GM21390 (cell line): ENCODE results near the gene TRAF3IP1.
"Not testable (repeated sequence)": the region's sequence is repeated elsewhere in the genome, so short reads cannot be mapped to it uniquely, and the experiment has no call there.

ENCODE experiments used
- ATAC-seq: cut with Tn5 transposase; IDR thresholded peaks from one replicate; pipeline ENCODE4 v1.9.1; 2021; ENCODE audit not compliant: unreplicated experiment

The TRAF3IP1 gene

DNA sequence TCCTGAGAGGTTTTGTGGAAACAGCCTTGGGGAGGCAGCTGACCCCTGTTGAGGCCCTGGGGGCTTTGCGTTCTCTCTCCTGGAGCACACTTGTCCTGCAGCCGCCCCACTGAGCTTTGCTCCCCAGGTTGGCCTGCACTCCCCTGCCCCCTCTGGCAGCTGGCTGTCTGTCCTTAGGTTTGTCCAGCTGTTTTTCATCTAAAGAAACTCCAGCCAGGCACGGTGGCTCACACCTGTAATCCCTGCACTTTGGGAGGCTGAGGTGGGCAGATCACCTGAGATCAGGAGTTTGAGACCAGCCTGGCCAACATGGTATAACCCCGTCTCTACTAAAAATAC lies 84.9 kb downstream of the TRAF3IP1 start:
- ATAC-seq: not testable (repeated sequence)

DNA sequence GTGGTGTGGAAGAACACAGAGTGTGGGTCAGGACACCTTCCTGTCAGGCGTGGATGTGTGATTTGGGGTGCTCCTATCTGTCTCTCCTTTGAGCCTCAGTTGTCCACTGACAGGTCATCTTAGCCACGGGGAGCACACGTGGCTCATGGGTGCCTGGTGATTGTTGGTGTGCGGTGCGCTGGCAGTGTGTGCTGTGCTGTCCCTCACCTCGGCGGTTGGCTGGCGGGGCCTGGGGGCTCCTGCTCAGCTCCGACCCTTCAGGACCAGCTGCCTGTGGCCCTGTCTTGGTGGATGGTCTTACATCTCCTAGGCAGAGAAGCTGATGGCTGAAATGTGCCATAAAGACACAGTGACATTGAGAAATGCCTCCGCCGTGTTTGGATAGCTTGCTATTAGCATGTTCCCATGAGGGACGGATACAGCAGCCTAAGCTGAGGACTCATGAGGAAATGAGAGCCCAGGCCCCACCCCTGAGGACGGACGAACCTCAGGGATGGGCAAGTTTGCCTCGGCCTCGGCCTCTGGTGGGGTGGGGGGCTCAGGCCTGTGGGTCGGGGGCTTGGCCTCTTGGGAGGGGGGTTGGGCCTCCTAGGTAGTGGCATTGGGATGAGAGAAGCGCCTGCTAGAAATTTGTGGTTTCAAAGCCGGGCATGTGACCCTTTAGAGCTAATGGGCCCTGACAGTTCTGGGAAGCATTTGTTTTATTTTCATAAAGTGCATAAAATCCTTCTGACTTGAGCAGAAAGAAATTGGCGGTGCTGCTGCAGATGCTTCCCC lies 86.1 kb downstream of the TRAF3IP1 start:
- ATAC-seq: no peak

DNA sequence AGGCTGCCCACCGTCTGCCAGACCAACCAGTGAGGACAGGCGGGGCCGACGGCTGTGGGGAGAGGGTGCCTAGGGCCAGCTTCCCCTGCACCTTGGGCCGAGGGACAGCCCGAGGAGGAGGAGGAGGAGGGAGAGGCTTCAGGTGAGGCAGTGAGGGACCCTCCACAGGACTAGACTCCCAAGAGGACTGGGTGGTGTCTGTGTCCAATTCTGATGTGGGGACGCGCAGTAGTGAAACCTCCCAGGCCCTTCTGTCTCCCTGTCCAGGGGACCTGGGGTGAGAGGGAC lies 86.6 kb downstream of the TRAF3IP1 start:
- ATAC-seq: no peak

DNA sequence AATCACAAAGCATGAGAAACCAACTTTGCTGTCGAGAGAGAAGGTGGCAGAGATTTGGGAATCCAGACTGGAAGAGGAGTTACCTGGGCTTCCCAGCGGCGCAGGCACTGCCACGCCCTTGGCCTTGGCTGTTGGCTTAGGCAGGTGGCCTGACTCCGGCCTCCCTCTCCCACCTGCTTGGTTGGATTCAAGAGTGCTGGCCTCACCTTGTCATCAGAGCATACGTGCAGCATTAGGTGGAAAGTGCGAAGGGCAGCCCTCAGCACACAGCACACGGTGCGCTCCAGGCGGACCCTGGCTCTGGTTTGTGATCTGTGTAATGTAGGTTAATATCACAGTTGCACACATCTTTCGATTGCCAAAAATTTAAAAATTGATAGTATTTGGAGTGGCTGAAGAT lies 87.2 kb downstream of the TRAF3IP1 start:
- ATAC-seq: no peak

DNA sequence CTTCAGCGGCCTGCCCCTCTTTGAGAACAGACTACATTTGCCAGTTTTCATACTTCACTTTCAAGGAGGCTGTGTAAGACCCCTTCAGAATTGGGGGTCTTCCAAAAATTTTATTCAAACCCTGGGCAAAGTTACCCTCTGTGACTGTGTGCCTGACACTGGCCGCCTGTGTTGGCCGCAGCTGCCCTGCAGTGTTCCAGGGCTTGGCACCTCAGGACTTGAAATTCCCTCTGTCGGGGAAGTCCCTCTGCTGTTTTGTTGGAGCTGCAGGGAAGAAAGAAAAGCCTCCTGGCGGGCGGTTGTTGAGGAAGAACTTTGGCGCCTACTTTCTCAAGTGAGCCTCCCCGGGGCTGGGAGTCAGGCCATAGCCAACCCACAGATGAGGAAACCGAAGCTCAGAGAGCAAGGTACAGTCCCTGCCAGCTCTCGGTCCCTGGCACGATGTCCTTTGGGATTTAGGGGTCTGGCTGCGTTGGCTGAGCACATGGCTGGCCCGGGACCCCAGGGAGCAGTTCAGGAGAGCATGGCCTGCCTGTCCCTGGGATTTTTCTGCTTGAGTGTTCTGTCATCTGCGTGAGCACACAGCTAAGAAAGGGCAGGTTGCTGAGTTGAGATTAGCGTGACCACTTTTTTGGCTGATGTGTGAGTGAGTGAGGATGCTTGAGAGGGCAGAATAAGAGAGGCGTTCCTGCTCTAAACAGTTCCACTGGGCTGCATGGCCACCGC lies 88.5 kb downstream of the TRAF3IP1 start:
- no peak for ATAC-seq

DNA sequence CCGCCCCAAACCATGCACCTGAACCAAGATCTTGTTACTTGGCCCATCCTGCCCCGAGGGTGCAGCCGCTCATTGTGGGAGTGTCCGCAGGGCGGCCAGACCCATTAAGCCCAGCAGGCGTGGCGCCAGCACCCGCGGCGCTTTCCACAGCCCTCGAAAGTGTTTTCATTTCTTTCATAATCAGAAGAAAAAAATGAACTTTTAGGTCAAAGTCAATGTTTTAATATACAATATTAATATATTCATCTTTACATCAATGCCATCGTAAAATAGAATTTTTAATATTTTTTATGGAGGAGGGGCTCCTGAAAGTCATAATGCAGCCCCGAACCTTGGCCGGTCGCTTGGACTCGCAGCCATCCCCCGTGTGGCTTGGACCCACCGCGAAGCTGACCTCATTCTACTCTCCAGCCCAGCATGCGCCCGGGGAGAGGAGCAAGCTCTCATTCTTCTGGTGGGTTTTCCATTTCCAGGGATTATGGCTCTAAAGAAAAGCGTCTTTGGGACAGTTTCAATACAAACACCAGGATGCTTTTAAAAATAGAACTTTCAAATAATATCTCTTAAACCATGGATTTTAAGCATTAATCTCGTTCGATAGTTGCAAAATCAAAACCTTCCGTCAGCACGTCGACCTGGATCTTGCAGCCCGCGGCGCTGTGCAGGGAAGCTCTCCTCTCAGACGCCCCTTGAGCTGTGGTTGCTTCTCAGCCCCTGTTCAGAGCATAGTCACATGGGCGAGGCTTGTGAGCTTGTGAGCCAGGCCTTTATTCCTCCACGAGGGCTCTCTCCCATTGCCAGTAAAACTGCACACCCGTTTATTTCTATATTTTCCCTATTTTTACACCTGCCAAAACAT lies 89.3 kb downstream of the TRAF3IP1 start:
- ATAC-seq: no peak

DNA sequence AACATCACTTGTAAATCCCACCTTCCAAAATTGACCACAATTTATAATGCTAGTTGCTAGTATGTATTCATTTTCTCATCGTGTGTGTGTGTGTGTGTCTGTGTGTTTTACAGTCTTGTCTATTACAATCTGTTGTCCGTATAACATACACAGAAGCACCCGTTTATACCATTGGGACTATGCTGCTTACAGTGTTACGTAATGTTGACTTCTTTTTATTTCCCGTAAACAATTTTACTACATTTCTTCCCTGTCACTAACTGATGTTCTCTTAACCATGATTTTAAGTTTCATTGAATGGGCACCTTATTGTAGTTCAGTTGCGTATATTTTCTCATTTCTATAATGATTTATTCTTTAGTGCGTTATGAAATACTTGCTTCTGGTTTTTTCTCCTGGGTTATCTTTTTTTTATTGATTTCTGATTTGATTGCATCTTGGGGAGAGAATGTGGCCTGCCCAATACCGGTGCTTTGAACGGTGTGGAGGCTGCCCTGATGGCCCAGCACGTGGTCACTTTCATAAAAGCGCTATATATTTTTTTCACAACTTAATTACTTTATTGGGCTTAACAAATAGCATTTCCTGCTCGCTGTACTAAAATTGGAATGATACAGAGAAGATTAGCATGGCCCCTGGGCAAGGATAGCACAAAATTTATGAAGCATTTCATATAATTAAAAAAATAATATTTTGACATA lies 91.9 kb downstream of the TRAF3IP1 start:
- ATAC-seq: no peak

DNA sequence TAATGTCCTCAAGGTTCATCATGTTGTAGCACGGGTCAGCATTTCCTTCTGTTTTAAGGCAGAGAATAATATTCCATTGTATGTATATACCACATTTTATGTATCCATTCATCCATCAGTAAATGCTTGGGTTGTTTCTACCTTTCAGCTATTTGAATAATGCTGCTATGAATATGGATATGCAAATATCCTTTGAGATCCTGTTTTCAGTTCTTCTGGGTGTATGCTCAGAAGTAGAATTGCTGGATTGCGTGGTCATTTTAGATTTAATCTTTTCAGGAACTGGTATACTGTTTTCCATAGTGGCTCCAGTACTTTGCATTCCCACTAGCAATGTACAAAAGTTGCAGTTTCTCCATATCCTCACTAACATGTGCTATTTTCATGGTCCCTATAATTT lies 93.0 kb downstream of the TRAF3IP1 start:
- ATAC-seq: no peak

DNA sequence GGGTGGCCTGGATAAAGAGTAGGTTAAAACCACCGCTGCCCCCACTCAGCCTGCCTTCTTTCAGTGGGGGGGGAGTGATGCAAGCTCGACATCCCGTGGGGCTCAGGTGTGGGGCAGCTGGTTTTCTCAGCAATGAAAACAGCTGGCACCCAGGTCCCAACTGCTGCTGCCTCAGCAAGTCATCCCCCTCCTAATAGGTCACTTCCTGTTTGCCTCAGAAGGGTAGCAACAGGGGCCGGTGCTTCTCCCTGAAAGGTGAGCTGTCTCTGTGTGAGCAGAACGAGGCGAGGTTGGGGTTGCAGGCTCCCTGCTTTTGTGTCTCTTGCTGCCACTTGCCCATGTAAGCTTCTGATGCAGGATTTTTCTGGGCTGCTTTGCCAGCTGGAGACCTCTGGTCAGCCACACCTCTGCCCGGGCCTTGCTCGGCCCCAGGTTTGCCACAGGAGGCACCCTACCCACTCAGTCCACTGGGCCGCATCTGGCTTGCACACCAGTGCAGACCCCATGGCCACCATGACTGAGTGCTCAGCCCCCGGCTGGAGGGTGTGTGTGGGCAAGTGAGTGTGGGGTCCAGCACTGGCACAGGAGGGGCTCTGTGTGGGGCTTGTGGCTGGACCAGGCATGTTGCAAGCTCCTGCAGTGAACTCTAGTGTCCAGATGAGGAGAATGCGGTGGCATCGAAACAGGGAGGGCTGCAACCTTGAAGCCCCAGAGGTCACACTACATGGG lies 94.9 kb downstream of the TRAF3IP1 start:
- no peak for ATAC-seq

DNA sequence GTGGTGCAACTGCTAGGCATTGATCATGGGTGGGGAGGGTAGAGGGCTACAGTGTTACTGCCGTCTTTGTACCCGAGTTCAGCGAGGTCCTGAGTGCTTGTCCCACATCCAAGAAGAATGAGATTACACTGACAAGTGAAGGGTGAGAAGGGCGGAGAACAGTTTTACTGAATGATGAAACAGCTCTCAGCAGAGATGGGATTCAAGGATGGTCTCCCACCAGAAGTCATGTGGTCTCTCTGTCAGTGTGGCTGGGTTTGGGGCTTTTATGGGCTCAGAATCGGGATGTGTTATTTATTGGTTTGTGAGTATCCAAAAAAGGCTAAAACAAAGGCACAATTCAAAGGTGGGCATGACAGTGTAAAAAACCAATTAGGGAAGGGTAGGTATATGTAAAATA lies 95.6 kb downstream of the TRAF3IP1 start:
- no peak for ATAC-seq

DNA sequence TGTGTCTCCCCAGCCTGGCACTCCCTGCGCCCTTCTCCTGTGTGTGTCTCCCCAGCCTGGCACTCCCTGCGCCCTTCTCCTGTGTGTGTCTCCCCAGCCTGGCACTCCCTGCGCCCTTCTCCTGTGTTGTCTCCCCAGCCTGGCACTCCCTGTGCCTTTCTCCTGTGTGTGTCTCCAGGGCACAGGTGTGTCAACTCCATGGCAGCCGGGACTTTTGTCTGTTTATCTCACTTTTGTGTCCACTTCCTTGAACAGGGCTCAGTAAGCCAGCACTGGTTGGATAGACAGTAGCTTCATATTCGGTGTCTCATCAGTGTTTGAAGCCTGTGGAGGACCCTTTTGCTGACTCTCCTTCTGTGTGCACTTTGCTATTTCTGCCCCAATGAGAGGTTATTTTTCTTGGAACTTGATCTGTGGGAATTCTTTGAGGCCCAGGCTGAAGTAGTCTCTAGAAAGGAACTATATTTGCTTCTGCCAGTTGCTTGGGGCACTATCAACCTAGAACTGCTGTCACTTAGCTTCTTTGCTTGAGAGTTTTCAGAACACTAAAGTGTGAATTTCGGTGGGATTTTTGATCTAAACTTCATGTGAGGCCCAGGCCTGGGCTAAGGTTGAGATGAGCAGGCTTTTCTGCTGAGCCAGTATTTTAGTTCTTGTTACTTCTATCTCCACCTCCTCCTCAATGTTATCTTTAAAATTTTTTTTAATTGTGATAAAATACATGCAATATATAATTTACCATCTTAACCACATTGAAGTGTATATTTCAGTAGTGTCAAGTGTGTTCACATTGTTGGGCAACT lies 98.1 kb downstream of the TRAF3IP1 start:
- ATAC-seq: no peak

DNA sequence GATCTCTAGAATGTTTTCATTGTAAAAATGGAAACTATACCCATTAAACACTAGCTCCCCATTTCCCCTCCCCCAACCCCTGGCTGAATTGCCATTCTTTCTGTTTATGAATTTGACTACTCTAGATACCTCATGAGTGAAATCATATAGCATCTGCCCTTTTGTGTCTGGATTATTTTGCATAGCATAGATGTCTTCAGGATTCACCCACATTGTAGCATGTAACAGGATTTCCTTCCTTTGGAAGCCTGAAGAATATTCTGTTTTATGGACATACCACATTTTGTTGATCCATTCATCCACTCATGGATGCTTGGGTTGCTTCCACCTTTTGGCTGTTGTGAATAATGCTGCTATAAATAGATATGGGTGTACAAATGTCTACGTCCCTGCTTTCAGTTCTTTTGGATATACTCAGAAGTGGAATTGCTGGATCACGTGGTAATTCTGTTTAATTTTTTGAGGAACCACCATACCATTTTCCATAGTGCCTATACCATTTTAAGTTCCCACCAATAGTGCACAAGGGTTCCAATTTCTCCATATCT lies 98.8 kb downstream of the TRAF3IP1 start:
- ATAC-seq: no peak

DNA sequence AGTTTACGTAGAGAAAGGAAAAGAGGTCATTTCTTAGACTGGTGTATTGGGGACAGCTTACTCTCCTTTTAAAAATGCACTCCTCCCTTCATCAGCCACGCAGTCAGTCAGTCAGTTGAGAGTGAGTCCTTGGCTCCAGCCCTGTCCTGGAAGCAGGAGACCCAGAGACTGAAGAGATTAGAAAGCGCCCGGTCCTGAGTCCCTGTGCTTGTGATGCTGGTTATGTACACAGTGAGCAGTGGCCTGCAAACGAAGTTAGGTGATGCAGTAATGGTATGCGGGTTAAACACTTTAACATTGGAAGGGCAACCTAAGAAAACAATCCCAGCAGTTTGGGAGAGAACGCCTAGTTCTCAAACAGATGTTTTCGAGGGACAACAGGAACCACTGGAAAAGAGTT lies 100.1 kb downstream of the TRAF3IP1 start:
- ATAC-seq: no peak

DNA sequence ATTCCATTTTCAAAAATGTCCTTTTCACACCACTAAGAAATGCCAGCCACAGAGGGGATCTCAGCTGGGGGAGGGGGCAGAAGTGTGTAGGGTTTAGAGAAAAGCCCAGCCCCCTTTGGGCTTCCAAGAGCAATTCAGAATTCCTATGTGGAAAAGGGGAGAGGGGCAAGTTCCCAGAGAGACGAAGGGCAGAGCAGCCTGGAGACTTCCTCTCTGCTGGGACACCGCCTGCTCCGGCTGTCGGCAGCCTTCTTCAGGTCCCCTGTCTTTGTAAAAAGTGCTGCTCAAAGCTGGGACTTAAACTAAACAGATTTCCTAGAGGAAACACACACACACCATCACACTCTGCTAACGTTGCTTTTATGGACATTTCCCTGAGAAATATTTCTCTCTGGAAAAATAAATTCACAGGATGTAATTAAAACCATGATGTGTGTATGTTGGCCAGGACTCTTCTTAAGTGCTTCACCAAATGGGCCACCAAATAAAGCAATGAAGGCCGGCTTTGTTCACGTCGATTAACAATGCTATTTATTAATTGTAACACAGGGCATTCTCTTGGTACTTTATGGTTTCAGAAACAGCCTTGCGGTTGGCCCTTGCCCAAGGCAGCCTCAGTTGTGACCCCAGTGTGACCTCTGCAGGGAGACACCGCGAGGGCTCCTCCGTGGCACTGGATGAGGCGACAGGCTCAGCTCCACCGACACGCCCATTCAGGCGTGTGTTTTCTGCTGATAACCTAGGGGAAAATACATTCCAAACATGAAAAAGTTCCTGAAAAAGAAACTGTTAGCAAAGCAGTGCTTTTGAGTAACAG lies 100.8 kb downstream of the TRAF3IP1 start:
- no peak for ATAC-seq

DNA sequence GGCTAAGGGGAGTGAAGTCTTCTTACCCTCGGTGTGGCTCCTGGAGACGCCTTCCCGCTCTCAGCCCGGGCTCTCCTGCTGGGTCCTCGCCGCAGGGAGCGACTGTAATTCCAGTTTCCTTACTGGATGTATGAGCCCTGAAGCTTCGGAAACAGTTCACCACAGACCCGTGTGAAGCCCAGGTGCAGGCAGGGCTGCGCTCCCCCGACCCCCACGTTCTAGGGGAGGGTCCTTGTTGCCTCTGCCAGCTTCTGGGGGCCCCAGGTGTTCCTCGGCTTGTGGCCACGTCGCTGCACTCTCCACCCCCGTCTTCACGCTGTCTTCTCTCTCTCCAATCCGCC lies 101.3 kb downstream of the TRAF3IP1 start:
- no peak for ATAC-seq

DNA sequence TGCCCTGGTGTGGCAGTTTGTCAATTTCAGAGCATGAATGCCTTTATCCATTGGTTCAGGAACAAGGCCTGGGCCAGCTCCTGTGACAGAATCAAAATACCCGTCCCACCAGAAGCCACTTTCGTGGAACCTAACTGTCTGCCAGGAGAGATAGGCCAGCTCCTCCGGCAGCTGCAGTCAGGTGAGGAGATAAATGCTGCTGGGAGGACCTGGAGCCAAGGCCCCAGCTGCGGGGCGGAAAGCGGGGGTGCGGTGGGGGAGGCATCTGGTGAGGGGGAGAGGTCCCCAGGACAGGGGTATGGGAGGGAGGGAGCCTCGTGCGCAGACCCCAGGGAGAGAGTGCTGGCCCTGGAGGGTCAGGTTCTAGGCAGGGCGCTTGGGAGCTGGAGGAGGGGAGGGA lies 102.0 kb downstream of the TRAF3IP1 start:
- no peak for ATAC-seq

DNA sequence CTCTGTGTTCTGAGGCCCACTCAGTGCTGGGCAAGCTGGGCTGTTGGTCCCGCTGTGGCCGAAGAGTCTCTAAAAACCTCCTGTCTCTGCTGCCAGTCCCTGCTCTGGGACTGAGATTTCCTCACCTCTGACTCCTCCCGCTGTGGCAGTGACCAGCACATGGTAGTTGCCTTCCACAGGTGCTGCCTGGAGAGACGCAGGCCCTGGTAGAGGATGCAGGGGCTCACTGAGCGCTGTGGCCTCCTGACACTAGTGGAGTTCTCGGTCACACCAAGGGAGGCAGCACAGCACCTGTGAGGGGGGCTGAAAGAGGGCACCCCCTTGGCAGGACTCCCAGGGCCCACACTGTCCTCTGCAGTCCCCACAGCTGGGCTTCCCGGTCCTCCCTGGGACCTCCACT lies 102.6 kb downstream of the TRAF3IP1 start:
- no peak for ATAC-seq

DNA sequence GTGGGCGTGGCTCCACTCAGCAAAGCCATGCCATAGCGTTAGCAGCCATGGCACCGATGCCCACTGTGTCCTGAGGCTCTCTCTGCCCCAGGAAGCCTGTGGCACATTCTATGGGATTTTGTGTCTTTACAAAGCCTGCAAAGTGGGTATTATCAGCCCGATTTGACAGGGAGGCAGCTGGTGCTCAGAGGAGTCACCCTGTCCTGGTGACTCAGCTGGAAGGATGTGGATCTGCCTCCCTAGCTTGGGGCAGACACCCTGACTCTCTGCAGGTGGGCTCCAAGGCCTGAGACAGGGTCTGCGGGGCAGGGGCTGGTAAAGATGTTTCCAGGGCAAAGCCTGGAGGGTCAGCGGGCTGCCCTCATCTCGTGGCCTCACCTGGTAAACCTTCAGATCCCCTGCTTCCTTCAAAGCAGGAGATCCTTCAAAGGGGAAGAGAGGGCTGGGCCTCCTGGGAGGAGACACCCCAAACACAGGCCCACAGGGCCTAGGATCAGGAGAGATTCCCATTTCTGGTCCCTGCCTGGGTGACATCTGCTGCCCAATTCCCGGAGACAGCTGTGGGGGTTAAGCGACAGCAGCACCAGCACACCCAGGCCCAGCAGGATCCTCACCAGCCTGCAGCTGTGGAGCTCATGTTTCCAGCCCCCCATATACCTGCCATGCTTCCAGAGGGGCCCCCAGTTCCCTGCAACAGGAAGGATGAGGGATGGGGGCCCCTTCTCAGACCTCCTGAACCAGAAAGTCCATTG lies 103.4 kb downstream of the TRAF3IP1 start:
- ATAC-seq: no peak
